Posterior vena cava (tissue), 2 donors: ENCODE measurements around the gene WDR82. TPM values are rescaled to one million over a fixed set of nuclear protein-coding genes. Genes with fewer than 3 reads are reported as not detected.

Experiments
- DNase-seq: peaks from one replicate; pipeline ENCODE4 v3.0.0-alpha.2; 2020; ENCODE audit warnings: low spot score
- intact Hi-C, 2 donors: fragments of 100-400 bp; cut with DNase I; formaldehyde crosslinking; loops; one replicate each; pipeline versions ENCODE4 v1.14.1 to v1.14.2; 2022 to 2023
- total RNA-seq, 2 donors: library from RNA; stranded (reverse); fragmentation: NEBNext Ultra II Directional; extraction: Animal tissue kit (Norgen Biotek cat#: 25700); gene quantifications; one replicate each; pipeline ENCODE4 v1.2.1, GENCODE V29; 2021
- donor health status: DM: yes; HTN: yes; CAD: no.
- donor health status: DM: yes; HTN: yes; CAD: no.

WDR82 gene
- total RNA-seq, 2 donors from 2014 or later: 58.4 to 72.6 TPM

DNA sequence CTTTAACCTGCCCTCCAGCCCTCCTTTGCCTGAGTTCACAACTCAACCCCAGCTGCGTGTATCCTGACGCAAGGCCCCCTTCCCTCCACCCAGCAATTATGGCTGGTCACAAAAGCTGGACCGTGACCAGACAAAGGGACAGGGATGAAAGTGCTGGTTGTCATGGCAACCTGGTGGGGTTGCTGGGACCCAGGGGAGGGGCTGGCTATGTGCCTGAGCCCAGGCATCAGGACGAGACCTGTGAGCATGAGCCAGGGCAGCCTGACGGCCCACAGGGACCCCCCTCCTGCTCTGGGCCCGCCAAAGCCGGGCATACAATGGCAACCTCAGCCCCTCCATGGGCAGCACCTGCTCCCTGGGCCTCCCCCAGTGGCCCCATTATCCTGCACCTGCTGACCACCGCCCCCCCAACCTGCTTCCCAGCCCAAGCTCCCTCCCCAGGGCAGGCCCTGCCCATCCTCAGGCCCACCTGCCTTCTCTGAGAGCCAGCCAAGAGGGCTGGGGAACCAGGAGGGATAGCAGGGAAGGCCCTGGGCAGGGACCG, 33.2 kb upstream of the WDR82 start:
- intact Hi-C loops: no loop called here

DNA sequence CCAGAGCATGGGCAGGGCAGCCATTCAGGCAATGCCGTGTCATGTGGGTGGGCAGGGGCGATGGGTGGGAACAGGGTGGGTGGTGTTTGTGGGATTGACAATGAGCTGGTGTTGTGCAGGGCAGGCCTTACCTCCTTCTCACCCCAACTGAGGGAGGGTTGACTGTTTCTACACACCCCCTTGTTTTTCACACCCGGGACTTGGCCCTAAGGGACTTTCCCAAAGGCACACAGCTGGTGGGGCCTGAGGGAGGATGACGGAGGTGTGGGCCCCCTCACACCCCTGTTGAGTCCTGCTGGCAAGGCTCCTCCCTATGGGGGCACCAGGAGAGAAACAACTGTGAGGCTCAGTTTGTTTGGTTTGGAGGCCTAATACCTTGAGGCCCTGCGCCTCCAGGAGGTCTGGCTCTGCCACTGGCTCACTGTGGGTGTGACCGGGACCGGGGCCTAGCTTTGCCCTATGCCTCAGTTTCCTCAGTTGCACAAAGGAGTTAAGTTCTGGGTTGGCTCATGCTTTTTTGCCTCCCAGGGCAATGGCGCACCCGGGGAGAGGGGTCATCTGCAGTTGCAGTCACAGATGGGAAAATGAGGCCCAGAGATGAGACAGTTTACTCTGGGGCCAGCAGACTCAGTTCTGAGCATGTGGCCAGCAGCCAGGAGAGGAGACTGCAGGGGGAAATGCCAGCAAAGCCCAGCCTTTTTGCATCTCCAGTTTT, 32.6 kb upstream of the WDR82 start:
- no peak for DNase-seq
- intact Hi-C loops: no loop called here

More for the DNA sequence above, 33.2 kb upstream of the WDR82 start:
- DNase-seq: no peak

GRCh38 chr3:52308308-52308707, 29.9 kb upstream of the WDR82 start:
- intact Hi-C loops: no loop called here
- DNase-seq: no peak

- intact Hi-C loops: no loop called here
These were observed 28.5 kb upstream of the WDR82 start for GRCh38 chr3:52306978-52307377.

DNA sequence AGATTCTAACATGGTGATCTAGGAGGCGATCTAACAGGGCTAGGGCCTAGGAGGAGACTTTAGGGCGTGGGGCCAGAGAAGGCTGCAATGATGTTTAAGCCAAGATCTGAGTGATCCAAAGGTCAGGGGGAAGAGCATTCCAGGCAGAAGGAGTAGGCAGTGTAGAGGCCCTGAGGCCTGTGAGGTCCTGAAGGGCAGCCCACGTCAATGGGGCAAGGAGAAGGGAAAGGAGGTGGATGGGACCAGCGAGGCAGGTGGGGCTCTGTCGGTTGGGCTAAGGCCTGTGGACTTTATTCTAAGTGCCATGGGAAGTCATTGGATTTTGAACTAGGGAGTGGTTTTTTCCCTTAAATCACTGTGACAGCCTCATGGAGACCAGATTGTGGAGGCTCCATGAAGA, 27.5 kb upstream of the WDR82 start:
- intact Hi-C loops: no loop called here
- no peak for DNase-seq

More at GRCh38 chr3:52306978-52307377, 28.5 kb upstream of the WDR82 start:
- DNase-seq: no peak

GRCh38 chr3:52303811-52304210, 25.4 kb upstream of the WDR82 start:
- intact Hi-C loops: no loop called here
- DNase-seq: no peak

DNA sequence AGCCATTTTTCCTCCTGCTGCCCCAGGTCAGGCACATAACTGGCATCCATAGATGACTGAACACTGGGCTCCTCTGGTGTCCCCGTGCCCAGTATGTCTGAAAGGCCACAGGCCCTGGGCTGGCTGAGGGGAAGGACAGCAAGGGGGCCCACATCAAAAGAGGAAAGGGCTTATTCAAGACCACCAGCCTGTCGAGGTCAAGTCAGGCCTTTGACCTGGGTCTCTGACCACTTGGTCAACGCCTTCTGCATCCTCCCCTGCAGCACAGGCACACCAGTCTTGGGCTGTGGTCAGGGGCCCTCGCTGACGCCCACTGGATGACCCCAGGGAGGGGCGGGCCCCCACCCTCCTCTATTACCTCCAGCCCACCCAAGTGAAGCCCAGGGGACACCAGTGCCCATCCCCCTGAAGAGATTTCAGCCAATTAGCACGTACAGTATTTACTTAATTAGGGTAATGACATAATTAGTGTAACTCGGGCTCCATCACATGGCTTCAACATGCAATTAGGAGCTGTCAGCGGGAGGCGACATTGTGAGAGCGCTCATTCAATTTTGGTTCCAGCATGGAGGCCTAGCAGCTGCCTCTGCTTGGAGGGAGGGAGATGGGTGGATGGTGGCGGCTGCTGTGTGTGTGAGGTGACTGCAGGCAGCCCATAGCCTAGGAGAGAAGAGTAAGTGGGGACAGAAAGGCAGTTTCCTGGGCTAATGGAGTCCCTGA, 24.1 kb upstream of the WDR82 start:
- intact Hi-C loops: no loop called here

GRCh38 chr3:52299879-52300611, 21.6 kb upstream of the WDR82 start:
- intact Hi-C loops: loop anchor here in 1 of 2 donors (1.0 kb wide), 1 partner anchor 40 kb away; no protein-coding TSS in a partner anchor

More for the DNA sequence above, 24.1 kb upstream of the WDR82 start:
- no peak for DNase-seq

GRCh38 chr3:52299247-52299878, 20.9 kb upstream of the WDR82 start:
- DNase-seq: no peak
- intact Hi-C loops: loop anchor here in 1 of 2 donors (1.0 kb wide), 1 partner anchor 41 kb away; no protein-coding TSS in a partner anchor

More at GRCh38 chr3:52299879-52300611, 21.6 kb upstream of the WDR82 start:
- no peak for DNase-seq

GRCh38 chr3:52298149-52299098, 20.0 kb upstream of the WDR82 start:
- intact Hi-C loops: loop anchor here in 1 of 2 donors (1.0 kb wide), 1 partner anchor 42 kb away; no protein-coding TSS in a partner anchor
- no peak for DNase-seq

- intact Hi-C loops: no loop called here
These were observed 19.0 kb upstream of the WDR82 start for GRCh38 chr3:52297242-52298148.

DNA sequence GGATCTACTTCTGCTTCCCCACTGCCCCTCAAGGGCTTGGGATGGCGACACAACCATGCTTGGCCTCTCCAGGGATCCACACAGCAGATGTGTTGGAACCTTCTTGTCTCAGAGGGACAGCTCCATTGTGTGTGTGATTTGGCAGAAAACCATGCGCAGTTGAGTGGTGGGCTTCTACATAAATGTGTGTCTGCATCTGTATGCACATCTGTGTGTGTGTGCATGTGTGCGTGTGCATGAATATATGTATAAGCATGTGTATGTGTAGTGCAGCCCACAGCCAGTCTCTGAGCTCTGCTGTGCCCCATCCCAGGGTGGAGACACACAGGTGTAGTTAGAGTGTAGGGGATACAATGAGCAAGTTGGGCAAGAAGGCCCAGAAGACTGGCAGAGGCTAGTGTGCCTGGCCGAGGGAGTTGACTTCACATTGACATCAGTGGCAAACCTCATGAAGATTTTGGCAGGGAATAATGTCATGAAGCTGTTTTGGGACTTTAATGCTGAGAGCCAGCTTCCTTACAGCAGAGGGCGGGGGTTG, 17.3 kb upstream of the WDR82 start:
- intact Hi-C loops: no loop called here
- DNase-seq: peak; percentile 41

More at GRCh38 chr3:52297242-52298148, 19.0 kb upstream of the WDR82 start:
- DNase-seq: peak; percentile 16

- intact Hi-C loops: no loop called here
- DNase-seq: peak; percentile 38
These were observed 16.1 kb upstream of the WDR82 start for GRCh38 chr3:52294320-52295150.

DNA sequence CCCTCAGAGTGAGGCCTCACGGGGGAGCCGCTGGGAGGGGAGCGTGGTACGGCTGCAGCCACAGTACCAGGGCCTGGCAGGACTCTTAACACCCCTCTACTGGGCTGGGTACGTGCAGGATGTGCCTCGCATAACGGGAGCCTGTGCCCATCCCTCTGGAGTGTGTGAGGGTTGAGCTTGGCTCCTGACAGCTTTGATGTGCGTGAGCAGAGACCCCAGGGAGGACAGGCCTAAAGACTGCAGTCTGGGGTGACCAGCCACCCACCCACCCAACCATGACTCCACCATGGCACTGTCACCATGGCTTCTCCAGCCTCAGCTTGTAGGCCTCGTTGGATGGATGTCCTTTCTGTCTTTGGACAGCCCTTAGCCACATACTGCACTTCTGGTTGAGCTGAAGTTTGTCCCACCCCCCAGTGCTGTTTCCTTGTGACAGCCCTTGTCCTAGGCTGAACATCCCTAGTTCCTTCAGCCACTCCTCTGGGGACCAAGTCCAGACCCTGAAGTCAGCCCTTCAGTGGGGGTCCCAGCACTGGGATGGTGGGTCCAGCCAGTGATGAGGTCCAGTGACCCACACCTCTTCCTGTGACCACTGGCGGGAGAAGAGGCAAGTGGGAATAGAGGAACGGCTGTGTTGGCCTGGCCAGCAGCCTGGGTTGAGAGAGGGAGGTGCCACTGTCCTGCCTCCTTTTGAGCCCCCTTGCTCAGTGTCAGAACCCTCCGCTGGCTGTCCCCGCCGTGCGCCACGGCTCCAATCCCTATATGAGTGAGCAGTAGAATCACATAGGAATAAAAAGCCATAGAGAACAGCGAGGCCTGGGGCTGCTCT, 15.3 kb upstream of the WDR82 start:
- peak; percentile 64 for DNase-seq
- intact Hi-C loops: no loop called here
